ENCODE measurements around the gene NCKAP5L. TPM values are rescaled to one million over a fixed set of nuclear protein-coding genes. Genes with fewer than 3 reads are reported as not detected.

The NCKAP5L gene
- total RNA-seq, 1 donor from 2014 or later, result 9.1 TPM

- Mint-ChIP-seq H3K4me3 (no peak overlapping the region), H3K9me3 (no peaks in the 10 kb centered on the region), H3K27me3 (no peaks in the 10 kb centered on the region), H3K36me3 (ENCODE audit: low read depth) (peaks cover 32% of the 10 kb centered on the region), H3K4me1 (peaks cover 17% of the 10 kb centered on the region), H3K27ac (no peak overlapping the region)
- TF ChIP-seq CTCF (IDR thresholded peaks at IDR 0.05), result no peak
- DNase-seq (no peak), ATAC-seq (ENCODE audit: low read depth) (no peak)
- ChIA-PET POLR2A (interaction anchor here (1.9 kb wide), 1 partner anchor 26 kb away, joined by 11 read pairs; the partner anchor contains the start of gene TMBIM6), CTCF (interaction anchor here (1.7 kb wide), 1 partner anchor 11 kb away, joined by 4 read pairs; no protein-coding TSS in a partner anchor)
- intact Hi-C loops (cut with micrococcal nuclease), result no loop called here
These were observed 60.9 kb downstream of the NCKAP5L start for GRCh38 chr12:49767333-49767732.

DNA sequence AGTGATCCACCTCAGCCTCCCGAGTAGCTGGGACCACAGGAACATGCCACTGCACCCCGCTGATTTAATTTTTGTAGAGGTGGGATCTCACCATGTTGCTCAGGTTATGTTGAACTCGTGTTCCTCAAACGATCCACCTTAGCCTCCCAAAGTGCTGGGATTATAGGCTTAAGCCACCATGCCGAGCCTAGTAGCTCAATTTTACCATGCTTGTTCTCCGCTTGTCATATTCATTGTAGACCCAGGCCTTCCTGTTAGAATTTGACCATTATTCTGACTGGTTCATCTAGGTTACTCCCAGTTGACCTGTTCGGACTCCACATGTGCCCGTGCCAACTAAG, 62.1 kb downstream of the NCKAP5L start:
- POLR2A ChIA-PET, result interaction anchor here (1.9 kb wide), 1 partner anchor 25 kb away, joined by 11 read pairs; the partner anchor contains the start of gene TMBIM6
- no peak overlapping the region for H3K27ac Mint-ChIP-seq
- intact Hi-C loops (cut with micrococcal nuclease), result no loop called here

GRCh38 chr12:49764126-49764525, 64.1 kb downstream of the NCKAP5L start:
- Mint-ChIP-seq H3K27ac (no peak overlapping the region), H3K36me3 (ENCODE audit: low read depth) (peaks cover 55% of the 10 kb centered on the region), H3K4me1 (peaks cover 25% of the 10 kb centered on the region), H3K27me3 (no peaks in the 10 kb centered on the region), H3K9me3 (no peaks in the 10 kb centered on the region), H3K4me3 (no peak overlapping the region)
- POLR2A ChIA-PET, result interaction anchor here (1.1 to 1.4 kb wide), 2 partner anchors 23 to 75 kb away, joined by 3 to 8 read pairs; partner anchors contain the start of gene TMBIM6
- no peak for TF ChIP-seq CTCF (IDR thresholded peaks at IDR 0.05)
- ATAC-seq (ENCODE audit: low read depth) (no peak), DNase-seq (no peak)
- CTCF ChIA-PET, result interaction anchor here (1.0 to 4.4 kb wide), 3 partner anchors 14 to 75 kb away, joined by 3 to 48 read pairs (median 3); partner anchors contain the start of gene TMBIM6
- intact Hi-C loops (cut with micrococcal nuclease), result no loop called here

More for the DNA sequence above, 62.1 kb downstream of the NCKAP5L start:
- no peak overlapping the region for H3K4me3 Mint-ChIP-seq
- DNase-seq (no peak), ATAC-seq (ENCODE audit: low read depth) (no peak)
- H3K27me3 Mint-ChIP-seq, result no peaks in the 10 kb centered on the region
- CTCF ChIA-PET, result no interaction called here
- no peak for TF ChIP-seq CTCF (IDR thresholded peaks at IDR 0.05)
- H3K36me3 Mint-ChIP-seq (ENCODE audit: low read depth), result peaks cover 44% of the 10 kb centered on the region
- peaks cover 25% of the 10 kb centered on the region for H3K4me1 Mint-ChIP-seq
- no peaks in the 10 kb centered on the region for H3K9me3 Mint-ChIP-seq

DNA sequence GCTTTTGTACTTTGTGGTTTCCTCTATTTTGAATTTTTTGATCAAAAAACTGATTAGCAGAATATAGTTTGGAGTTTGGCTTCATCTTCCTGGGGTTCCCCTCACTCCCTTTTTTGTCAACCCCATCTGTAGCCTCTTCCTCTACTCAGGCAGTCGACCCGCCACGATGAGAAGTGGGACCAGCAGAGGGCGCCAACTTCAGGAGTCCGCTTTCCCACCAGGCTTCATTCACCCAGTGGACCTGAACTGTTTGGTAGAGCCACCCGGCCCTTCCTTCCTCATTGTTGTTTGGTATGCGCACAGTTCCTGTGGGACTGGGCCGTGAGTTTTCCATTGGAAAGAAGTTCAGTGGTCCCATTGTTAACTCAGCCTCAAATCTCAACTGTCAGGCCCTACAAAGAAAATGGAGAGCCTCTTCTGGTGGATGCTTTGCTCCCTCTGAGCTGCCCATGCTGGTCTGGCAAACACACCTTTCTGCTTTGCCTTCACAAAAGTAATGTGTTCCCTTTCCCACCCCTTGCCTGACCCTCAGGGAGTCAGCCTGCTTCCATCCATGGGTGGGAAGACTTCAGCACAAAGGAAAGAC, 65.1 kb downstream of the NCKAP5L start:
- intact Hi-C loops (cut with micrococcal nuclease), result loop anchor here (1.0 to 2.0 kb wide), 3 partner anchors 22 to 126 kb away; partner anchors contain the start of gene TMBIM6
- no peaks in the 10 kb centered on the region for H3K27me3 Mint-ChIP-seq
- ATAC-seq (ENCODE audit: low read depth) (peak; percentile 83), DNase-seq (peak; percentile 59)
- no peak overlapping the region for H3K4me3 Mint-ChIP-seq
- CTCF ChIA-PET, result interaction anchor here (0.6 to 4.4 kb wide), 10 partner anchors 9 to 1585 kb away, joined by 3 to 48 read pairs (median 6); partner anchors contain the start of gene TMBIM6
- peak overlapping the region; percentile 79 for H3K27ac Mint-ChIP-seq
- H3K9me3 Mint-ChIP-seq, result no peaks in the 10 kb centered on the region
- TF ChIP-seq CTCF (IDR thresholded peaks at IDR 0.05), result no peak
- peaks cover 65% of the 10 kb centered on the region for H3K36me3 Mint-ChIP-seq (ENCODE audit: low read depth)
- peaks cover 25% of the 10 kb centered on the region for H3K4me1 Mint-ChIP-seq
- POLR2A ChIA-PET, result interaction anchor here (0.6 to 2.4 kb wide), 5 partner anchors 12 to 223 kb away, joined by 3 to 20 read pairs (median 3); partner anchors contain the start of gene TMBIM6

- TF ChIP-seq CTCF (IDR thresholded peaks at IDR 0.05), result no peak
- ATAC-seq (ENCODE audit: low read depth) (peak; percentile 32), DNase-seq (no peak)
- Mint-ChIP-seq H3K36me3 (ENCODE audit: low read depth) (peaks cover 72% of the 10 kb centered on the region), H3K4me3 (no peak overlapping the region), H3K4me1 (peaks cover 25% of the 10 kb centered on the region), H3K9me3 (no peaks in the 10 kb centered on the region), H3K27me3 (no peaks in the 10 kb centered on the region), H3K27ac (peak overlapping the region; percentile 79)
- intact Hi-C loops (cut with micrococcal nuclease), result loop anchor here (1.0 to 2.0 kb wide), 2 partner anchors 8 to 126 kb away; no protein-coding TSS in a partner anchor
- CTCF ChIA-PET, result interaction anchor here (0.6 to 4.4 kb wide), 10 partner anchors 9 to 1585 kb away, joined by 3 to 48 read pairs (median 6); partner anchors contain the start of gene TMBIM6
- POLR2A ChIA-PET, result interaction anchor here (0.6 to 2.4 kb wide), 6 partner anchors 9 to 222 kb away, joined by 3 to 20 read pairs (median 3); partner anchors contain the start of gene TMBIM6
These were observed 65.8 kb downstream of the NCKAP5L start for GRCh38 chr12:49762468-49762847.

Data from activated B cell treated with CpG ODN at 0.5 μM for 24 hours (primary cell).